ENCODE measurements around the gene RELCH.

GRCh38 chr18:62196980-62197379 is 9.9 kb downstream of the RELCH start:
- TF ChIP-seq, protein P1, sequence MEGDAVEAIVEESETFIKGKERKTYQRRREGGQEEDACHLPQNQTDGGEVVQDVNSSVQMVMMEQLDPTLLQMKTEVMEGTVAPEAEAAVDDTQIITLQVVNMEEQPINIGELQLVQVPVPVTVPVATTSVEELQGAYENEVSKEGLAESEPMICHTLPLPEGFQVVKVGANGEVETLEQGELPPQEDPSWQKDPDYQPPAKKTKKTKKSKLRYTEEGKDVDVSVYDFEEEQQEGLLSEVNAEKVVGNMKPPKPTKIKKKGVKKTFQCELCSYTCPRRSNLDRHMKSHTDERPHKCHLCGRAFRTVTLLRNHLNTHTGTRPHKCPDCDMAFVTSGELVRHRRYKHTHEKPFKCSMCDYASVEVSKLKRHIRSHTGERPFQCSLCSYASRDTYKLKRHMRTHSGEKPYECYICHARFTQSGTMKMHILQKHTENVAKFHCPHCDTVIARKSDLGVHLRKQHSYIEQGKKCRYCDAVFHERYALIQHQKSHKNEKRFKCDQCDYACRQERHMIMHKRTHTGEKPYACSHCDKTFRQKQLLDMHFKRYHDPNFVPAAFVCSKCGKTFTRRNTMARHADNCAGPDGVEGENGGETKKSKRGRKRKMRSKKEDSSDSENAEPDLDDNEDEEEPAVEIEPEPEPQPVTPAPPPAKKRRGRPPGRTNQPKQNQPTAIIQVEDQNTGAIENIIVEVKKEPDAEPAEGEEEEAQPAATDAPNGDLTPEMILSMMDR (IDR thresholded peaks at IDR 0.05): no peak
- TF ChIP-seq POLR2A (IDR thresholded peaks at IDR 0.05) (no peak), EP300 (IDR thresholded peaks at IDR 0.05) (no peak)

All from ovary (tissue), 3 donors.